ENCODE results near the gene ZNF683. TPM values are rescaled to one million over a fixed set of nuclear protein-coding genes. Genes with fewer than 3 reads are reported as not detected.
"Not testable (repeated sequence)": the region's sequence is repeated elsewhere in the genome, so short reads cannot be mapped to it uniquely, and the experiment has no call there.

ZNF683 gene
- total RNA-seq (2014; rRNA removed; shearing (Covaris generic)): not detected in 2 replicates

GRCh38 chr1:26372611-26373010 lies at the start of gene ZNF683:
ZNF683 (minus strand) TSS chr1:26372750; CDS start chr1:26368571, 4,179 bp downstream.
- not testable (repeated sequence) for DNase-seq (ENCODE audit: low spot score)

GRCh38 chr1:26419494-26419893 lies 46.9 kb upstream of the ZNF683 start:
- DNase-seq (ENCODE audit: low spot score): no peak

GRCh38 chr1:26418865-26419349 lies 46.4 kb upstream of the ZNF683 start:
- DNase-seq (ENCODE audit: low spot score): no peak

GRCh38 chr1:26417111-26417759 lies 44.7 kb upstream of the ZNF683 start:
- DNase-seq (ENCODE audit: low spot score): peak; percentile 81

GRCh38 chr1:26413031-26413430 lies 40.5 kb upstream of the ZNF683 start:
- DNase-seq (ENCODE audit: low spot score): no peak

- no peak for DNase-seq (ENCODE audit: low spot score)
These were observed 39.8 kb upstream of the ZNF683 start for GRCh38 chr1:26412180-26412840.

GRCh38 chr1:26411624-26412074 lies 39.1 kb upstream of the ZNF683 start:
- DNase-seq (ENCODE audit: low spot score): no peak

- no peak for DNase-seq (ENCODE audit: low spot score)
These were observed 38.4 kb upstream of the ZNF683 start, which contains the start of gene LIN28A for GRCh38 chr1:26410706-26411623. LIN28A (plus strand) TSS chr1:26410817; CDS start chr1:26410892, 75 bp downstream.

- DNase-seq (ENCODE audit: low spot score): no peak
These were observed 36.7 kb upstream of the ZNF683 start for GRCh38 chr1:26409191-26409807.

GRCh38 chr1:26408604-26409003 lies 36.1 kb upstream of the ZNF683 start:
- peak; percentile 67 for DNase-seq (ENCODE audit: low spot score)

- DNase-seq (ENCODE audit: low spot score): no peak
These were observed 32.8 kb upstream of the ZNF683 start for GRCh38 chr1:26405281-26405915.

GRCh38 chr1:26404641-26405040 lies 32.1 kb upstream of the ZNF683 start:
- no peak for DNase-seq (ENCODE audit: low spot score)

- DNase-seq (ENCODE audit: low spot score): no peak
These were observed 31.1 kb upstream of the ZNF683 start for GRCh38 chr1:26403656-26404055.

GRCh38 chr1:26401891-26402290 lies 29.3 kb upstream of the ZNF683 start:
- no peak for DNase-seq (ENCODE audit: low spot score)

- no peak for DNase-seq (ENCODE audit: low spot score)
These were observed 26.5 kb upstream of the ZNF683 start for GRCh38 chr1:26399034-26399433.

GRCh38 chr1:26395754-26396153 lies 23.2 kb upstream of the ZNF683 start:
- no peak for DNase-seq (ENCODE audit: low spot score)

GRCh38 chr1:26391450-26391849 lies 18.9 kb upstream of the ZNF683 start:
- DNase-seq (ENCODE audit: low spot score): peak; percentile 62

GRCh38 chr1:26389604-26390247 lies 17.2 kb upstream of the ZNF683 start:
- DNase-seq (ENCODE audit: low spot score): no peak

- no peak for DNase-seq (ENCODE audit: low spot score)
These were observed 16.4 kb upstream of the ZNF683 start for GRCh38 chr1:26388791-26389445.

GRCh38 chr1:26387447-26387846 lies 14.9 kb upstream of the ZNF683 start:
- no peak for DNase-seq (ENCODE audit: low spot score)

All from HT-29 (cell line).